NCI-H1417 treated with DMSO at 0.1 percent for 48 hours (cell line): ENCODE results near the gene SIK3.
"Not testable (repeated sequence)": the region's sequence is repeated elsewhere in the genome, so short reads cannot be mapped to it uniquely, and the experiment has no call there.

Experiments used
- DNase-seq: peaks from one replicate; lab custom pipeline; 2025; lab: John Stamatoyannopoulos, UW

Gene SIK3

DNA sequence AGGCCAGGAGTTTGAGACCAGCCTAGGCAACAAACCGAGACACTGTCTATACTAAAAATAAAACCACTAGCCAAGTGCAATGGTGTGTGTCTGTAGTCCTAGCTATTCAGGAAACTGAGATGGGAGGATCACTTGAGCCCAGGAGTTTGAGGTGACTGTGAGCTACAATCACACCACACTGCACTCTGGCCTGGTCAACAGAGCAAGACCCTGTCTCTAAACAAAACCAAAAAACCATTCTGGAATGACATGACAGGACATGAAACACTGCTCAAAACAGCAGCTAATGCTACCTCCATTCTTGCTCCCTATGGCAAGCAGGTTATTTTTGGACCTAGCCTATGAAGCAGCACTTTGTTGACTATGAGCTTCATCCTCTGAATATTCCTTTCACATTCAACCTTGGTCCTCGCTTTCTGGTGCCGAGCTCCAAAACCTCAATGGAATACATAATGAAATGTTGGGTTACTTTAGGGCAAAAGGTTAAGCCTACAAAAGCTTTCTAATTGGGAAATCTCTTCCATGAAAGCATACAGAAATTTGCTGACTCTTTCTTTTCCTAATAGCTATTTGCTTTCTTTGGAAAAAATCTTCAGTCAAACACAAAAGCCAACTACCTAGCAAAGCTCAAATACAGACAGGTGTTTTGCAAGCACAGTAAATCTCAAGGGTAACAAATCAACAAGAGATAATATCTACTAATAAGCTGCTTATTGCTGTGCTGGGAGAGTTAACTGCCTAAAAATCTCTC is 21.1 kb downstream of the SIK3 start:
- DNase-seq, result peak; percentile 53

DNA sequence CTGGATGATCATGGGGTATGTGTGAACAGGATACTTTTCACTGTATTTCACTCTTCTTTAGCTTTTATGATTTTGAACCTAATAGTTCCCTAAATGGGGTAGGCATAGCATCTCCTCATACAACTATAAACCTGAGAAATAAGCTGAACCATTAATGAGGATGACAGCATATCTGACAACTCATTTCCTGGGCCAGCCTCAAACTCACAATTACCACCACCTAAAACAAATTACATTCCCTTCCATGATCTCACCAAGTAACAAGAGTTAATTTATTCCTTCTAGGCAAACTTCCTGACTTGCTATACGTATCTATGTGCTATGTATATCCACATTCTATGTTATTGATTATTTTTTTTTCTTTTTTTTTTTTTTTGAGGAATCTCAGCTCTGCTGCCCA is 23.0 kb downstream of the SIK3 start:
- DNase-seq, result no peak

DNA sequence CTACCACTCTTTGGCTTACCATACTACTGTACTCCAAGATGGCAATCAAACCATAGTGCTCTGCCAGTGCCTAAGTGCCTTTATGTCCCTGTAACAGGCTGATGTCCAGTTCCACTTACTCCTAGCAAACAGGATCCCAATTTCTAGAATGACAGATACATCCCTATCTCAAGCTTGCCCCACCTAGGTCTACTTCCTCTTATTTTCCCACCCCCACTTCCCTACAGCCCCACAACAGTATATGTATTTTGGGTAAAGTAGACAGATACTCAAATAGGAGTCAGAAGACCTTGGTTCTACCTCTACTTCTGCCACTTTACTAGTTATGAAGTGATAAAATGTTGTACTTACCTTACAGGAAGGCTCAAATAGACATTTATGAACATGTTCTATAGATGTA is 24.1 kb downstream of the SIK3 start:
- no peak for DNase-seq

DNA sequence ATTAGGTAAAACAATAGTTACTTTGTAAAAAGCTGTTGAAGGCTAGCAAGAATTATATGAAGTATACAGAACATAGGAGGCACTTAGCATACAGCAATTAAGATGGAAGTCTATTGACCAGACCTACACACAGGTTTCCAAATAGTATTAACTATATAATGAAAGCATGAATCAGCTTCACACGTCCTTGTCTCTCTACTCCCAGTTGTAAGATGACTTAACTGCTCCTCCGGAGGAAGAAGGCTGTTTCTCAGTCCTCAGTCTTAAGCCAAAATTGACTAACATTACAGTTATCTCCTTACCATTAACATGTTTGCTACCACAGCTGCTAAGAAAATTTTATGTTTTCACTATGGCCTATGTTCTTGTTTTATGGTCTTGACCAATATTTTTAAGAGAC is 24.7 kb downstream of the SIK3 start:
- DNase-seq, result no peak

DNA sequence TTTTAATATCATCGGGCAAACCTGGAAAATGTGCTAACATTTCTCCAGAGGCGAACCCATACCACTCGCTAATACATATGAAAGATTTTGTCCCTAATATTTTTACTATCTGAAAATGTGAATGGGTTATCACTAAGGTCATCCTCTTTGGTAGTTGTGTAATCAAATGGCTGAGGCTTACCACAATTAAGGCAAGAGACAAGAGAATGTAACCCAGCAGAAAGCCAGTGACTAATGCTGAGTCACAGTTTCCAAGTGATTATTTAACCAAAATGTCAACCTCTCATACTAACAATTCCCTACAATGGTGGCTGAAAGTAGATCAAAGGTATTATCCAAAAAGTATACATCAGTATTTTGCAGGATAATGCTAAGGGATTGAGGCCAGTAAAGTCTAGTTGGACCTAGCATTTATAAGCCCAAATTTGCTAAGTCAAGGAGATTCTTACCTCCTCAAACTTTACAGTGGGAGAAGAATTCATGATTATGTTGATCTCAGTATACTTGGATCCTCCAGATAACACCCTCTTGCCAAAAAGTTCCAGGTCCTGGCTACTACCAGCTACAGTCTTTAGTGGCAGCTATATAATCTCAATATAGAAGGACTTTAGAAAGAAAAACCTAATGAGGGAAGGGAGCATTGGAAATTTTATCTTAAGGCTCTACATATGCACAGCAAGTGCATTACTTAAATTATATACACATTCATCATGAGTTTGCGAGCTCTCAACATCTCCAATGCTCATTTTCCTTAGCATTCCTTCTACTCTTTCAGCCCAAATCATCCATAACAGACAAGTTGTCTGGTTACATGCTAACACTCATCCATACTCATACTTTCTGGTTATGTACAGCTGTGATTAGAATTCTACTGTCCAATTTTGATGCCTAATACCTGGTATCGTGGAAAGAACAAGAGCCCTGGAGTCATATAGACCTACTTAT is 25.4 kb downstream of the SIK3 start:
- no peak for DNase-seq

DNA sequence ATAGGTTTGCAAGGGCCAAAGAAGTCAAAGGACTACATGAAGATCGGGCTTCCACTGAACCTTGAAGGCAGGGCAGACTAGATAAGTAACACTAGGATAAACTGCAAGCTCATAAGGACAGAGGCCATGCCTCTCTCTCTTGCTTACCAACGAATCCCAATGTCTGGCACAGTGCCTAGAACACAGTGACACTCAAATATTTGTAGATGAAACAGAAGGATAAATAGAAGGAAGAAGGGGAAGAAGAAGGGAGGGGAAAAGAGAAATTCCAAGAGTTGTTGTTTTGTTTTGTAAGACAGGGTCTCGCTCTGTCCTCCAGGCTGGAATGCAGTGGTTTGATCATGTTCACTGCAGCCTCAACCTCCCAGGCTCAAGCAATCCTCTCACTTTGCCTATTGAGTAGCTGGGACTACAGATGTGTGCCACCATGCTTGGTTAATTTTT is 26.9 kb downstream of the SIK3 start:
- DNase-seq, result no peak

DNA sequence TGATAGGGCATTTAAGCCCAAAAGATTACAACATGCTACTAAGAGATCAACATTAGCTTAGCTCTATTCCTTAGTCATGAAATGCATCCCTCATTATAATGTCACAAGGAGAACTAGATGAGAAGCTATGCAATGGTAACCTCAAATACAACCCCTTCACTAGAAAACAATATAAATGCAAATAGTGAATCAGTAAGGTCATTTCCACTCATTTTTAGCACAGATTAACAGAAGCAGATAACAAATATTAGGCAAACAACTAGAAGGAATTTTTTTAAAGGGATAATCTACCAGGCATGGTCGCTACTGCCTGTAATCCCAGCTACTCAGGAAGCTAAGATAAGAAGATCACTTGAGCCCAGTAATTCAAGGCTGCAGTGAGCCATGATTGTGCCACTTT is 28.2 kb downstream of the SIK3 start:
- DNase-seq, result no peak

DNA sequence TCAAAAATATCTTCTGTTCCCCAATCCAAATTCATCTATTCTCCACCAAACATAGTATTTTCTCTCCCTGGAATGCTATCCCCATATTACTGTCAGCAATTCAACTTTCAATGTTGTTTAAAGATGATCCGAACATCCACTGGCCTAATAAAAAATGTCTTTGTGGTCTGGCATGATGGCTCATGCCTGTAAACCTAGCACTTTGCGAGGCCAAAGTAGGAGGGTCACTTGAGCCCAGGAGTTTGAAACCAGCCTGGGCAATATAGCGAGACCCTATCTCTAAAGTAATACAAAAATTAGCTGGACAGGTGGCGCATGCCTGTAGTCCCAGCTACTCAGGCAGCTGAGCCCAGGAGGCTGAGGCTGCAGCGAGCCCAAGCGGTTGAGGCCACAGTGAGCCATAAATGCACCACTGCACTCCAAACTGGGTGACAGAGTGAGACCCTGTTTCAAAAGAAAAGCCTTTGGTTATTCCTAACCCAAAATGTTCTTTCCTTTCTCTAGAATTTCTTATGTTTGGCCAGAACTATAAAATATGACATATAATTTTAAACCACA is 29.8 kb downstream of the SIK3 start:
- no peak for DNase-seq

DNA sequence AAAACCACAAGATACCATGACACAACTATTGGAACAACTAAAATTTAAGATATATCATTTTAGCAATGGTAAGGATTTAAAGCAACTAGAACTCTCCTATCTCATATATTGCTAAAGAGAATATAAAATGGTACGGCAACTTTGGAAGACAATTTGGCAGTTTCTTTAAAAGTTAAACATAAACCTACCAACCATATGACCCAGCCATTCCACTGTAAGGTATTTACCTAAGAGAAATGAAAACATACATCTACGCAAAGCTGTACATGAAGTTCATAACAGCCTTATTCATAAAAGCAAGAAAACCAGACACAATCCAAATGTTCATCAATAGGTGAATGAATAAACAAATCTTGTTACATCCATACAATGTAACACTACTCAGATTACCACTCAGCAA is 31.3 kb downstream of the SIK3 start:
- no peak for DNase-seq

DNA sequence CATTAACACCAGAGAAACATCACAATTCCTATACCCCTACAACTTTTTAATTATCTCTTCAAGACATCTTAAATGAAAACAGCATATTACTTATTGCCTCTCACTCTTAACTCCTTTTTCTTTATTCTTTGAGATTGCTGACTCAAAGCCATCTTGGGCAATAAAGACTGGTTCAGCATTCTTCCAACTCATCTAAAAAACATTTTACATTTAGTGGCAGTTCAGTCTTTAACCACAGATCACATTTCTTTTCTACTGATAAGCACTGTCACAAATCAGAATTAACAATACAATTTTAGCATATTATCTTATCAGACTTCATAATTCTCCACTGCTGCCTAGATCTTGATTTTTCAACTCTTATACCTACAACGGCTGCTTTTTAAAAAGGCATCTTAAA is 34.0 kb downstream of the SIK3 start:
- DNase-seq, result no peak

DNA sequence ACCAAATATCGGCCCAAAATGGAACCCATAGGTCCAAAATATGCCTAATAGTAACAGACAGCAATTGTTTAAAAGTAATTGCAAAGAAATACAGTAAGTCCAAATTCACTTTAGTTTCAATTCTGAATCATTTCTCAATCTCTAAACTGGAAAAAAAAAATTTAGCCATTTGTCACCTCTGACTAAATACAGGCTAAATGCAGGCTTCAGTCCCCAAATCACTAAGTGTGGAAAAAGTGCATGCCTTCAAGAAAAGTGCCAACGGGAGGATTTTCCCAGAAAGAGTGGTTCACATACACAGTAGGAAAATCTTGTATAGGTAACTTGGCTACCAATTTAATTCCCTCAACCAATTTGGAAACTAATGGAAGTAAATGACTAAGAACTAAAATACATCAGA is 35.7 kb downstream of the SIK3 start:
- no peak for DNase-seq

DNA sequence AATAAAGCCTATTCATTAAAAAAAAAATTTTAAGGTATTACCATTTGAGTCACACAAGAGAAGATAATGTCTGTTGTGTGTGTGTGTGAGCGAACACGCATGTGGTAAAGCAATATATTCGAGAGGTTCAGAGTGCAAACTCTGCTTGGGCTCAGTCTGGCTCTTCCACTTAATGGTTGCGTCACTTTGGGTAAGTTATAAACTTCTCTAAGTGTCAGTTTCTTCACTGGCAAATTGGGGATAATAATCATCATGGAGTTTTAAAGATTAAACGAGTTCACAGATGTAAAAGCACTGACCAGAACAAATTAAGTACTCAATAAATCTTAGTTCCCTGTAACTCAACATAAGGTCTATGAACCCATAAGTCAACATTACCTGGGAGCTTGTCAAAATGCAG is 37.0 kb downstream of the SIK3 start:
- DNase-seq, result no peak

DNA sequence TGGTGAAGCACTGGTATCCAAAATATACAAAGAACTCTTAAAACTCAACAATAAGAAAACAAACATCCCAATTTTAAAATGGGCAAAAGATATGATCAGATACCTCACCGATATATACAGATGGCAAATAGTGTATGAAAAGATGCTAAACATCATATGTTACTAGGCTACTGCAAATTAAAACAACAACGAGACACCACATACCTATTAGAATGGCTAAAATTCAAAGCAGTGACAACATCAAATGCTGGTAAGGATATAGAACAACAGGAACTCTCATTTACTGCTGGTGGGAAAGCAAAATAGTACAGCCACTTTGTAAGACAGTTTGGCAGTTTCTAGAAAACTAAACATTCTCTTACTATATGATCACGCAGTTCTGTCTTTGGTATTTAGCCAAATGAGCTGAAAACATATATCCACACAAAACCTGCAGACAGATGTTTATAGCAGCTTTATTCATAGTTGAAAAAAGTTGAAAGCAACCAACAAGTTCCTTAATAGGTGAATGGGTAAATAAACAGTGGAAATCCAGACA is 38.5 kb downstream of the SIK3 start:
- DNase-seq, result no peak

DNA sequence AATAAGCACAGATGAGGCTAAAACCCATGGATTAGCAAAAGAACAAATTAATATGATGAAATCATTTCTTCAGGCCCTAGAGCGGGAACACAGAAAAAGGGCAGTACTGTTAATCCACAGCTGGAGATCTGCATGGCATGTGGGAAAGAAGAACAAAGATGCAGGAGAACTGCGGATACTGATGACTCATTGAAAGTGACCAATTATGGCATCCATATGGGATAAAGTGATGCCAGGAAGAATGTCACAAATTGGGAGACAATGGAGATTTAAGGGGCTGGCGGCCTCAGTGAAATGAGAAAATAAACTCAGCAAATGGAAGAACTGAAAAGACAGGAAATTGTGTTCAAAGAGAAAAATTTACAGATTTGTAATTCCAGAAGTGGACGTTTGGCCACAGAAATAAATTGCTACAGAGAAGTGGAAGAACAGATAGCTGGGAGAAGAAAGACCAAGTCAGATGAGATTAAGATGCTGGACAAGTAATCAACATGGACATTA is 39.4 kb downstream of the SIK3 start:
- no peak for DNase-seq

DNA sequence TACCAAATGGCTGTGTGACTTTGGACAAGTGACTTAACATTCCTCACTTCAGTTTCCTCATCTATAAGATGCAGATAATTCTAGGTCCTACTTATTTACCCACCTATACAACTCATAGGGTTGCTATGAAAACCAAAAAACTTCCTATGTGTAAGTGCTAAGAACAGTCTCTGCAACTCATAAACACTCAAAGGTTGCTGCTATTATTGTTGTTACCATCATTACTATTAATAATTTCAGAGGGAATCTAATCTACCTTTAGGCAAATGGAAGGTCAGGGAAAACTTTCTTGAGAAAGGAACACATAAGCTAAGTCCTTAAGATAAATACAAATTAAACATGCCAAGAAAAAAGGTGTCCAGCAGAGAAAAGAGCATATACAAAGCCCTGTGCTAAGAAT is 40.5 kb downstream of the SIK3 start:
- no peak for DNase-seq

DNA sequence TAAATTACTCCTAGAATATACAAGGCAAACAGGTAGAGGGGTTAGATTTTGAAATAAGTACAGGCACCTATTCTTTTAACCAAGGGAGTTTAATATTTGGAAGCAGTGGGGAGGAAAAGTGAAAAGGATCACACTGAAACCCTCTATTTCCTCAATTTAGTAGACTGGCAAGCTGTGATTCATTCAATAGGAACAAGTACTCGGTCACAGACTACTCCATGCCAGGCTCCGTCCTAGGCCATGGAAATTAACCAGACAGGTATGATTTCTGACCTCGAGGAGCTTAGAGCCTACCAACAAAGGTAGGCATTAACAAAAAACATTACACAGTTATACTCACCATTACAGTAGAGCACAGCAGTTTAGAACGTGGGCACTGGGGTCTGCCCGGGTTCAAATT is 40.9 kb downstream of the SIK3 start:
- DNase-seq, result no peak

DNA sequence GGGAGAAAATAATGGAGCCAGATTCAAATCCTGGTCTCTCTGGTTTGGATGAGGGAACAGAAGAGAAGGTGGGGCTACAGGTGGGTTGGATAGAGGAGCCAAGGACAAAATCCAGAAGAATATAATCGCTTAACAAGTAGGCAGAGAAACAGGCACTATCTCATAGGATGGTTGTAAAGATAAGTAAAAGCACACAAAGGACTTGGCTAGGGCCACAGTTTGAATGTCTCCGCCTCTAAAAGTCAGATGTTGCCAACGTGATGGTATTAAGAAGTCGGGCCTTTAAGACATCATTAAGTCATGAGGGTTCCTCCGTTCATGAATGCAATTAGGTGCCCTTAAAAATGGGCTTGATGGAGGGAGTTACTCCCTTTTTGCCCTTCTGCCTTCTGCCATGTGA is 42.8 kb downstream of the SIK3 start:
- no peak for DNase-seq

DNA sequence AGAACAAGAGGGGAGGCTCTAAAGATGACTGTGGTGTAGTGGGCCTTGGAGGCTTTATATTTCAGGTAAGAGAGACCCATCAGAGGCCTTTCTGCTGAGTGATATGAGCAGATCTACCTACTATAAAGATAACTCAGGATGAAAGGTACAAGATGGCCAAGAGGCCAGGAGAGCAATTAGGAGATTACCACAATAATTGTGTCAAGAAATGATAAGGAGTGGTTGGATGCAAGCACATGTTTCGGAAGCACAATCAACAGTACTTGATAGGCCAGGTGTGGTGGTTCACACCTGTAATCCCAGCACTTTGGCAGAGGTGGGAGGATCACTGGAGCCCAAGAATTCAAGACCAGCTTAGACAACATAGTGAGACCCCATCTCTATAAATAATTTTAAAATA is 43.8 kb downstream of the SIK3 start:
- no peak for DNase-seq

DNA sequence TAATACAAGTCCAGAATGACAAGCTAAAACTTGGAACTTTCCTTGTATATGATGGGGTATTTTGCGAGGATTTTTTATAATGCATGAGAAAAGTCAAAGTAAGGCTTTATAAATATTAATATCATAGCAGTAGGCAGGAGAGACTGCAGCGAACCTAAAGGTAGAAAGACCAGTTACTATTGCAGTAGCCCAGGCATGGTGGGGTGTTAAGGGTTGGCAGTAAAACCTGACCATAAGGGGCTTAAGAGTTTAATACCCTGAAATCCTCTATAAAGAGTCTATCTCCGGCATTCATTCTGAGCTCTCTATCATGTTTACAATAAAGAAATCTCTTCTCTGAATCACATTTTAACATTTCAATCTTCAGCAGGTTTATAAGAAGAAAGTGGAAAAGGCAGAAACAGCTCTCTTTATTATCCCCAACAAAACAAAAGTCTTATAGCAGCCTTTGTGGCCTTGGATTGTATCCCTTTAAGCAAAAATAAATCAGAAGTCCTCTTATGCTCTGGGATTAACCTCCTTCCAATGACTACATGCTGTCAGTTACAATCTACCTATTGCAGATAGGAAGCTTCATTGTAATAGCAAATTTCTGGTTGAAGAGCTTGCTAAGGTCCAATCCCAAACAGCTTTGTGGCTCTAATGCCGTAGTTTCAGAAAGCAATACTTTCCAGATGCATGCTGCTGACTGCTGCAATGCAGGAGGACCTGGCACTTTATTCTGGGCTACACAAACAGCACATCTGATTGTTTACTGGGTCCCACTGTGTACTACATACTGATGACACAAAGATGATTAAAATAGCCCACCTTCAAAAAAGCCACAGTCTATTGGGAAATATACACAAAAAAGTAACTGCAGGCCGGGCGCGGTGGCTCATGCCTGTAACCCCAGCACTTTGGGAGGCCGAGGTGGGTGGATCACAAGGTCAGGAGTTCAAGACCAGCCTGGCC is 45.8 kb downstream of the SIK3 start:
- no peak for DNase-seq

DNA sequence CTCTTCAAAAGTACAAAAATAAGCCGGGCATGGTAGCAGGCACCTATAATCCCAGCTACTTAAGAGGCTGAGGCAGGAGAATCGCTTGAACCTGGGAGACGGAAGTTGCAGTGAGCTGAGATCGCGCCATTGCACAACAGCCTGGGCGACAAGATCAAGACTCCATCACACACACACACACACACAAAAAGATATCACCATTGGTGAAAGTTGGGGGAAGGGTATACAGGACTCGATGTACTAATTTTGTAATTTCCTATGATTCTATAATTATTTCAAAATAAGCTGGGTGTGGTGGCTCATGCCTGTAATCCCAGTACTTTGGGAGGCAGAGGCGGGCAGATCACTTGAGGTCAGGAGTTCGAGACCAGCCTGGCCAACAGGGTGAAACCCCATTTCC is 48.1 kb downstream of the SIK3 start:
- DNase-seq, result not testable (repeated sequence)

DNA sequence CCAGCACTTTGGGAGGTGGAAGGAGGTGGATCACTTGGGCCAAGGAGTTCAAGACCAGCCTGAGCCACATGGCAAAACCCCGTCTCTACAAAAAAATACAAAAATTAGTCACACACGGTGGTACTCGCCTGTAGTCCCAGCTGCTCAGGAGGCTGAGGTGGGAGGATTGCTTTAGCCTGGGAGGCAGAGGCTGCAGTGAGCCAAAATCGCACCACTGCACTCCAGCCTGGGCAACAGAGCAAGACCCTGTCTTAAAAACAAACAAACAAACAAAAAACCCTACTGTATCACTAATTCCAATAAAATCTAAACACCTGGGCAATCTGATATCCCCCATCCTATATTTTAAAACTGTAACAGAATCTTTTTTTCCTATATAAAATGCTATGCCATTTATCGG is 51.6 kb downstream of the SIK3 start:
- DNase-seq, result not testable (repeated sequence)
